Endothelial cell of umbilical vein (primary cell): ENCODE results near the gene CCT8. TPM values are rescaled to one million over a fixed set of nuclear protein-coding genes. Genes with fewer than 3 reads are reported as not detected.

Source experiments
- BruUV-seq: library from RNA; stranded (reverse); fragments of 400-500 nt; replicated peaks from 2 replicates; lab custom pipeline; 2021; lab: Mats Ljungman, UMichigan
- CTCF ChIA-PET: fragments of 300-600, 350-600 bp; sonication (Branson Sonifier 250); formaldehyde crosslinking; loops from one replicate; lab custom pipeline; 2021; ENCODE audit warnings: antibody characterized with exemption, inconsistent platforms; lab: Charles Lee
- POLR2A ChIA-PET: fragments of 300-600, 350-600 bp; sonication (Branson Sonifier 250); formaldehyde crosslinking; loops from one replicate; lab custom pipeline; 2021; ENCODE audit warnings: antibody characterized with exemption, inconsistent platforms; lab: Charles Lee
- DNase-seq: peaks from one replicate; pipeline ENCODE4 v3.0.0-alpha.2; 2011; ENCODE audit warnings: low read depth, low spot score
- FAIRE-seq: peaks from 2 replicates; lab custom pipeline; 2011; peaks lifted over from hg19 to GRCh38; lab: Jason Lieb, UNC
- H2AFZ ChIP-seq: 2 replicates; pipeline ENCODE4 v1.6.0; 2012; ENCODE audit warnings: low read depth, low read length, control low read depth, inconsistent platforms
- H3K27ac ChIP-seq: 2 replicates; pipeline ENCODE4 v1.5.1; 2011; ENCODE audit warnings: low read depth, mild to moderate bottlenecking, control low read depth, low read length, moderate library complexity; ENCODE audit not compliant: insufficient read depth
- H3K27me3 ChIP-seq, 2 experiments: 2 replicates each; pipeline versions ENCODE4 v1.6.0 to v1.6.1; 2011; ENCODE audit warnings: low read length in 2 of 2, mixed read lengths in 1 of 2; ENCODE audit not compliant: control insufficient read depth in 2 of 2, insufficient read depth in 2 of 2
- H3K36me3 ChIP-seq, 2 experiments: 2 replicates in 1 of 2; 3 replicates in 1 of 2; pipeline ENCODE4 v1.5.1; 2011; ENCODE audit warnings: low read length in 2 of 2, mild to moderate bottlenecking in 1 of 2, moderate library complexity in 1 of 2; ENCODE audit not compliant: control insufficient read depth in 2 of 2, insufficient read depth in 2 of 2; ENCODE audit errors: extremely low read depth in 1 of 2
- H3K4me1 ChIP-seq: 3 replicates; pipeline ENCODE4 v1.5.1; 2011; ENCODE audit warnings: mild to moderate bottlenecking, low read length; ENCODE audit not compliant: control insufficient read depth, insufficient read depth; ENCODE audit errors: extremely low read depth
- H3K4me2 ChIP-seq: 2 replicates; pipeline ENCODE4 v1.6.1; 2011; ENCODE audit warnings: low read length, control low read depth, mixed read lengths; ENCODE audit not compliant: insufficient read depth
- H3K4me3 ChIP-seq, 3 experiments: fragments of 200-600 bp in 1 of 3; sonication (generic), shearing (Covaris generic) in 1 of 3; replicated peaks in 1 of 3; 2 replicates each; pipeline ENCODE4 v1.5.1; 2011 to 2016; ENCODE audit warnings: control low read depth in 3 of 3, low read length in 3 of 3, mild to moderate bottlenecking in 2 of 3, inconsistent platforms in 1 of 3, low read depth in 1 of 3, moderate library complexity in 1 of 3; ENCODE audit not compliant: insufficient read depth in 1 of 3
- H3K79me2 ChIP-seq: 2 replicates; pipeline ENCODE4 v1.6.0; 2012; ENCODE audit warnings: low read length, inconsistent platforms; ENCODE audit not compliant: control insufficient read depth, insufficient read depth
- H3K9ac ChIP-seq: replicated peaks from 2 replicates; pipeline ENCODE3; 2011; ENCODE audit warnings: low read length, control low read depth; ENCODE audit not compliant: insufficient read depth; ENCODE audit errors: extremely low read depth
- H3K9me1 ChIP-seq: replicated peaks from 3 replicates; pipeline ENCODE4 v1.6.0; 2011; ENCODE audit warnings: mild to moderate bottlenecking, low read length; ENCODE audit not compliant: control insufficient read depth, insufficient read depth; ENCODE audit errors: extremely low read depth
- H3K9me3 ChIP-seq: replicated peaks from 2 replicates; pipeline ENCODE4 v1.5.1; 2012; ENCODE audit warnings: low read length, inconsistent platforms; ENCODE audit not compliant: control insufficient read depth, insufficient read depth
- H4K20me1 ChIP-seq: replicated peaks from 2 replicates; pipeline ENCODE3; 2011; ENCODE audit warnings: mild to moderate bottlenecking, low read length; ENCODE audit not compliant: control insufficient read depth, insufficient read depth; ENCODE audit errors: extremely low read depth
- EZH2 ChIP-seq: IDR thresholded peaks from 2 replicates; pipeline ENCODE4 v1.6.1; 2012; ENCODE audit warnings: borderline replicate concordance, low read depth, mild to moderate bottlenecking, moderate library complexity, low read length, inconsistent platforms; ENCODE audit not compliant: severe bottlenecking
- FOS ChIP-seq: IDR thresholded peaks from 2 replicates; pipeline ENCODE4 v1.6.1; 2011; ENCODE audit warnings: mild to moderate bottlenecking, low read length, moderate library complexity, borderline replicate concordance; ENCODE audit not compliant: insufficient read depth
- GATA2 ChIP-seq: IDR thresholded peaks from 2 replicates; pipeline ENCODE4 v1.7.0; 2011; ENCODE audit warnings: low read depth, mild to moderate bottlenecking, moderate library complexity, mixed read lengths, low read length; ENCODE audit not compliant: insufficient read length, insufficient read depth
- JUN ChIP-seq: IDR thresholded peaks from 2 replicates; pipeline ENCODE4 v1.6.1; 2011; ENCODE audit warnings: borderline replicate concordance, low read depth; ENCODE audit not compliant: insufficient read length, insufficient read depth
- MYC ChIP-seq: IDR thresholded peaks from one replicate; pipeline ENCODE4 v1.6.1; 2011; ENCODE audit warnings: mild to moderate bottlenecking, low read depth, low read length
- POLR2A ChIP-seq: IDR thresholded peaks from 2 replicates; pipeline ENCODE4 v1.6.1; 2012; ENCODE audit warnings: low read depth, mild to moderate bottlenecking, control low read depth, low read length
- POLR2AphosphoS5 ChIP-seq: IDR thresholded peaks from 2 replicates; pipeline ENCODE4 v1.6.1; 2012; ENCODE audit warnings: low read depth, mild to moderate bottlenecking, control low read depth, low read length, moderate library complexity; ENCODE audit not compliant: insufficient read depth
- dilution Hi-C: fragments of 300-500 bp; cut with MboI; formaldehyde crosslinking; loops from one replicate; pipeline ENCODE4 v1.15.0; 2019; ENCODE audit warnings: low sequenced_read_pairs; ENCODE audit not compliant: extremely low pct_ligation_motif_present
- intact Hi-C: fragments of 100-400 bp; cut with micrococcal nuclease; formaldehyde crosslinking; loops from one replicate; pipeline ENCODE4 v1.10.0; 2022
- polyA plus RNA-seq, 4 experiments: library from polyadenylated mRNA; depleted of rRNA in 3 of 4; stranded (reverse) in 3 of 4; unstranded in 1 of 4; fragments of >200 nt; gene quantifications; 2 replicates each; pipeline versions ENCODE4 v1.2.1 to v1.2.3, GENCODE V29; 2011 to 2012; ENCODE audit warnings: missing spikeins in 1 of 4
- total RNA-seq: library from RNA; stranded (reverse); gene quantifications from 2 replicates; pipeline ENCODE4 v1.2.3, GENCODE V29; 2021
- TF ChIP-seq, protein P1 (sequence below): IDR thresholded peaks from 2 replicates; pipeline ENCODE4 v1.6.1; 2011; ENCODE audit not compliant: insufficient read depth, insufficient read length
- TF ChIP-seq, protein P2 (sequence below), 2 donors: IDR thresholded peaks; 1 replicate in 1 of 2; 2 replicates in 1 of 2; pipeline ENCODE4 v1.5.1; 2011; ENCODE audit warnings: low read length in 2 of 2, mild to moderate bottlenecking in 2 of 2, moderate library complexity in 2 of 2, control low read depth in 1 of 2, inconsistent platforms in 1 of 2, low read depth in 1 of 2; ENCODE audit not compliant: insufficient read depth in 1 of 2; ENCODE audit errors: extremely low read depth in 1 of 2

The CCT8 gene
- total and polyA plus RNA-seq, 2 donors (not counting 3 experiments of a cell fraction or from before 2014, with no cell fraction given): 102 to 212 TPM

DNA sequence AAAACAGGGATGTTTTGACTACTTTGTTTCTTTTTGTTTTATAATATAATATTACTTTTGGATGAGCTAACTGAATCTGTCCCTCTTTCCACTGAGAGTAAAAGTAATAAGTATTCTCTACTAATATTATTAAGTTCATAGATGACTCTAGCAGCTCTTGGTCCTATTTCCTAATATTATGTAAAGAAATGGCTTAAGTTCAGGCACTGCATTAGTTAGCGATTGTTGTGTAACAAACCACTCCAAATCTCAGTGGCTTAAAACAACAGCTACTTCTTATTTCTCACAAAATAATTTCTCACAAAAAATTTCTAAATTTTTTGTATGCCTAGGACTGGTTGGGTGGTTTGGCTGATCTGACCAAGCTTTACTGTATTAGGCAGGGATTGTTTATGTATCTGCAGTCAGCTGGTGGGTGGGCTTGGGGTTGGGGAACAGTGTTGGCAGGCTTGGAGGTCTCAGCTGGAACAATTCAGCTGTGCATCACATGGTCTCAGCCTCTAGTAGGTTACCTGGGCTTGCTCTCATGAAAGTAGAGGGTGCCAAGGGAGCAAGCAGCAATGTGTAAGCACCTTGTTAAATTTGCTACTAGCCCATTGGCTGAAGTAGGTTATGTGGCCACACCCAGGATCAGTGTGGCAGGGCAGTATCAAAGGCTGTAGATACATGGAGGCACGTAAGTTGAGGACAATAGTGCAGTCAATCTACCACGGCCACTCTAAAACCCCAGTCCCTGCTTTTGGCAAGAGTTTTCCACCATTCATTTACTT lies 8.8 kb upstream of the CCT8 start:
- H3K4me1 ChIP-seq: peaks cover 17% of the 10 kb centered on the region
- no peak overlapping the region for H2AFZ ChIP-seq
- no peak overlapping the region for H3K9ac ChIP-seq
- no peak overlapping the region for H3K4me3 ChIP-seq
- TF ChIP-seq GATA2 (no peak), JUN (no peak), POLR2A (no peak), MYC (no peak), FOS (no peak), EZH2 (no peak), POLR2AphosphoS5 (no peak)
- TF ChIP-seq, protein P1, sequence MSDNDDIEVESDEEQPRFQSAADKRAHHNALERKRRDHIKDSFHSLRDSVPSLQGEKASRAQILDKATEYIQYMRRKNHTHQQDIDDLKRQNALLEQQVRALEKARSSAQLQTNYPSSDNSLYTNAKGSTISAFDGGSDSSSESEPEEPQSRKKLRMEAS: no peak
- TF ChIP-seq, protein P2, sequence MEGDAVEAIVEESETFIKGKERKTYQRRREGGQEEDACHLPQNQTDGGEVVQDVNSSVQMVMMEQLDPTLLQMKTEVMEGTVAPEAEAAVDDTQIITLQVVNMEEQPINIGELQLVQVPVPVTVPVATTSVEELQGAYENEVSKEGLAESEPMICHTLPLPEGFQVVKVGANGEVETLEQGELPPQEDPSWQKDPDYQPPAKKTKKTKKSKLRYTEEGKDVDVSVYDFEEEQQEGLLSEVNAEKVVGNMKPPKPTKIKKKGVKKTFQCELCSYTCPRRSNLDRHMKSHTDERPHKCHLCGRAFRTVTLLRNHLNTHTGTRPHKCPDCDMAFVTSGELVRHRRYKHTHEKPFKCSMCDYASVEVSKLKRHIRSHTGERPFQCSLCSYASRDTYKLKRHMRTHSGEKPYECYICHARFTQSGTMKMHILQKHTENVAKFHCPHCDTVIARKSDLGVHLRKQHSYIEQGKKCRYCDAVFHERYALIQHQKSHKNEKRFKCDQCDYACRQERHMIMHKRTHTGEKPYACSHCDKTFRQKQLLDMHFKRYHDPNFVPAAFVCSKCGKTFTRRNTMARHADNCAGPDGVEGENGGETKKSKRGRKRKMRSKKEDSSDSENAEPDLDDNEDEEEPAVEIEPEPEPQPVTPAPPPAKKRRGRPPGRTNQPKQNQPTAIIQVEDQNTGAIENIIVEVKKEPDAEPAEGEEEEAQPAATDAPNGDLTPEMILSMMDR (IDR thresholded peaks at IDR 0.05; ENCODE audit: extremely low read depth in 1 of 2, insufficient read depth in 1 of 2, low read depth in 1 of 2, low read length in 2 of 2): no peak
- no peak overlapping the region for H3K4me2 ChIP-seq
- FAIRE-seq (no peak), DNase-seq (no peak)
- no peaks in the 10 kb centered on the region for H3K27me3 ChIP-seq
- H3K9me1 ChIP-seq: no peaks in the 10 kb centered on the region
- H4K20me1 ChIP-seq: no peaks in the 10 kb centered on the region
- no peaks in the 10 kb centered on the region for H3K79me2 ChIP-seq
- H3K9me3 ChIP-seq: no peaks in the 10 kb centered on the region
- no peak overlapping the region for H3K27ac ChIP-seq
- intact Hi-C loops: no loop called here
- BruUV-seq: no TSS peak
- peaks cover 0 to 2% of the 10 kb centered on the region in 2 experiments for H3K36me3 ChIP-seq
- ChIA-PET POLR2A (no interaction called here), CTCF (interaction anchor here (1.0 kb wide), 1 partner anchor 18 kb away, joined by 4 read pairs; no protein-coding TSS in a partner anchor)
- dilution Hi-C loops: no loop called here
